HUES6 (cell line): ENCODE results near the gene CASTOR1.

ENCODE experiments used
- H3K27ac ChIP-seq: 2 replicates; pipeline ENCODE4 v1.7.0; 2013; ENCODE audit warnings: low read depth, mild to moderate bottlenecking, low read length, inconsistent platforms
- H3K27me3 ChIP-seq: 2 replicates; pipeline ENCODE4 v1.6.1; 2013; ENCODE audit warnings: low read length; ENCODE audit not compliant: control insufficient read depth, insufficient read depth
- H3K36me3 ChIP-seq: 2 replicates; pipeline ENCODE4 v1.6.1; 2013; ENCODE audit warnings: low read length; ENCODE audit not compliant: control insufficient read depth, insufficient read depth
- H3K4me1 ChIP-seq: 2 replicates; pipeline ENCODE4 v1.6.1; 2013; ENCODE audit warnings: low read length; ENCODE audit not compliant: control insufficient read depth, insufficient read depth
- H3K4me3 ChIP-seq: 2 replicates; pipeline ENCODE4 v1.5.1; 2013; ENCODE audit warnings: low read depth, low read length
- H3K9ac ChIP-seq: one replicate; pipeline ENCODE4 v1.6.1; 2013; ENCODE audit warnings: mild to moderate bottlenecking, low read length
- H3K9me3 ChIP-seq: 2 replicates; pipeline ENCODE4 v1.6.1; 2013; ENCODE audit warnings: low read depth, low read length; ENCODE audit not compliant: control insufficient read depth, insufficient read depth

CASTOR1 gene

DNA sequence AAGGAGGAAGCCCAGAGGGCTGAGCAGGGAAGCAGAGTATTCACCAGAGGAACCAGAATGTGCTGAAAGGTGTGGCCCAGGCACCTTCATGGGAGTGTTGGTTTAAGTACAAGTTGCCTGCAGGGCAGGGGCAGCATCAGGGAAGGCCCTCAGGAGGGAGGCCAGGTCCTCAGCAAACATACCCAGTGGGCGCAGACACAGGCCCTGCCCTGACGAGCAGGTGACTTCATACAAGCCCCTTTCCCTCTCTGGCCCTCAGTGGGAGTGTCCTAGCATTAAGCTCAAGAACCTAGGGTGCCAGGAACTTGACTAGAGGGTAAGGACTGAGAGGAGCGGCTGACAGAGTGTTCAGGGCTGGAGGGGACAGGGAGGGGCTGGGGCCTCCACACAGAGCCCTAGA lies 7.5 kb upstream of the CASTOR1 start:
- no peak overlapping the region for H3K9ac ChIP-seq
- no peaks in the 10 kb centered on the region for H3K4me1 ChIP-seq
- no peaks in the 10 kb centered on the region for H3K9me3 ChIP-seq
- H3K27ac ChIP-seq, result no peak overlapping the region
- no peaks in the 10 kb centered on the region for H3K27me3 ChIP-seq
- H3K4me3 ChIP-seq, result no peak overlapping the region
- H3K36me3 ChIP-seq, result peaks cover 12% of the 10 kb centered on the region

DNA sequence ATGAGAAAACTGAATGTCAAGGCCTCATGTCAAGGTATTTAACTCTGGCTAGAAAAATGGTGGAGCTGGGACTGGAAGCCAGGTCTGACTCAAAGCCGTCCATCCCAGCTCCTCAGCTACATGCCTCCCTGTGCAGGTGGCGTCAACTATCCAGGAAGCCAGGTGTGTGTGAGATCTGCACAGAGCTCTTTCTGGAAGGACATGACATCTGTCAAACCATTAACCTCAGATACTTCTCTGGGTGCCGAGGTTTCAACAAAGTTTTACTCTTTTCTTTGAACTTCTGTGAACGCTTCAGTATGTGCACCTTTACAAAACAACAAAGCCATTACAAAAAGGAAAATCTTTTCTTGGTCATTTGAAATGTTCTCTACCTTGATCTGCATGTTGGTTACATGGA lies 7.0 kb upstream of the CASTOR1 start:
- Histone ChIP-seq H3K9me3 (no peaks in the 10 kb centered on the region), H3K36me3 (peaks cover 12% of the 10 kb centered on the region), H3K27me3 (no peaks in the 10 kb centered on the region), H3K9ac (no peak overlapping the region), H3K4me1 (no peaks in the 10 kb centered on the region), H3K27ac (no peak overlapping the region), H3K4me3 (no peak overlapping the region)

DNA sequence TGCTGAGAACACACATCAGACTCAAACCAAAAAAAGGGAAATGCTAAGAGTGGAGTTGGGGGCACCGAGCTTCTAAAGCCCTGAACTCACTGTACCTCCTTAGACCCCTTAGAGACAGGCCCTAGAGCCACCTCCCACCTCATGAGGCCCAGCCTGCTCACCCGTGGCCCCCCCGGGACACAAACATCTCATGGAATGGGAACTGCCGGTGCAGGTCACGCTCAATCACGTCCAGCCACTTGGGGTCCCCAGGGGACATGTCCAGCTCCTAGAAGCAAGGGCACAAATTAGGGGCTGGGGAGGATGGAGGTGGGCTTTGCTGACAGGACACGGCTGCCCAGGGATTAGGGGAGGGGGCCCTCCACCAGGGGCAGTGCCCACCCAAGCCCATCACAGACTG lies 6.3 kb upstream of the CASTOR1 start:
- Histone ChIP-seq H3K9ac (no peak overlapping the region), H3K9me3 (no peaks in the 10 kb centered on the region), H3K27ac (no peak overlapping the region), H3K36me3 (peaks cover 12% of the 10 kb centered on the region), H3K4me1 (peaks cover 6% of the 10 kb centered on the region; the same call in 1 of the 2 replicates), H3K27me3 (no peaks in the 10 kb centered on the region), H3K4me3 (no peak overlapping the region)

DNA sequence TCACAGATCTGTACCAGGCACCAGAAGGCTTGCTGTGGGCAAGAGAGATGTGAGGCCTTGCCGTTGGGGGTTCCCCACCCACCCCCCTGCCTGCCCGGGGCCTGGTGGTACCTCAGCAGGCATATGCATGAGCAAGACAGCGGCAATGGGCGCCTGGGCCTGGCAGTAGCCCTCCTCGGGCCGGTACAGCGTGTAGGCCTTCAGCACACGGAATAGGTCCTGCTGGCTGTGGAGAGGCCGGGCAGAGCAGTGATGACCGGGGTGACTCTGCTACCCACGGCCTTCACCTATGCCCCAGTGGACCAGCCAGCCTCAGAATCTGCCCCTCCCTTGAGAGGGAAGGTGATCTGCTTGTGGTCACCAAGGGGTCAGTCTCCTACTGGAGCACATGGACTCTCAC lies 5.5 kb upstream of the CASTOR1 start:
- Histone ChIP-seq H3K9me3 (no peaks in the 10 kb centered on the region), H3K27me3 (no peaks in the 10 kb centered on the region), H3K4me1 (peaks cover 14% of the 10 kb centered on the region), H3K27ac (no peak overlapping the region), H3K36me3 (peaks cover 12% of the 10 kb centered on the region), H3K4me3 (no peak overlapping the region), H3K9ac (no peak overlapping the region)

DNA sequence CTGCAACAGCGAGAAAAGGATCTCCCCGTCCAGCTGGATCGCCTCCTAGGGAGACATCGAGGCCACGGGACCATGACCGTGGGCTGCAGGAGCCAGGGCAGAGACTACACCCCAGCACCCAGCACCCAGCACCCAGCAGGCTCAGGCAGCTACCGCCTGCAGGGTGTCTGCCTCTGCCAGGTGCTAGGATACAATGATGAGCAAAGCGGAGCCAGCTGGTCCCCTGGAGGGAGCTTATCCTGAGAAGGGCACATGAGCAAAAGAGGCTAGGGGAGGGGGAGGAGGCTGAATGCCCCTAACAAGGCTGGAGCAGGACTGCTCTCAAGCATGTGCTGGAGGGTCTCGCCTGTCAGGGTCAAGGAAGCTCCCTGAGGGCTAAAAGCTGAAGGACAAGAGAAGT lies 4.8 kb upstream of the CASTOR1 start:
- H3K9ac ChIP-seq, result no peak overlapping the region
- no peak overlapping the region for H3K4me3 ChIP-seq
- peaks cover 15% of the 10 kb centered on the region for H3K4me1 ChIP-seq
- peaks cover 12% of the 10 kb centered on the region for H3K36me3 ChIP-seq
- no peak overlapping the region for H3K27ac ChIP-seq
- no peaks in the 10 kb centered on the region for H3K27me3 ChIP-seq
- H3K9me3 ChIP-seq, result no peaks in the 10 kb centered on the region

DNA sequence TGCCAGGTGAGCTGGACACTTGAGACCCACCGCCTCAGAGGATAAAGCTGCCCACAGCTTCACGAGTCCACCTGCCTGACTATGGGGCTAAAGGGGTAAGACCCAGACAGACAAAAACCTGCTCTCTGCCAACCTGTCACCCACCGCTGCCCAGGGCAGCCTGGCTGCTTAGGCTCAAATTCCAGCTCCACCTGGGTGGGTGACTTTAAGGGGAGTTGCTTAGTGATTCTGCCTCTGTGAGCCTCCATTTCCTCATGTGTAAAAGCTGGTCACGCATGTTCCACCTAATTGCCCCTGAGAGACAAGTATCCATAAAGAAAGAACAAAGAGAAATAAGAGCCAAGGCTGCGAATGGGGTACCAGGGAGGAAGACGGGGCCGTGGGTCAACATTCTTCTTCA lies 3.7 kb upstream of the CASTOR1 start:
- H3K9ac ChIP-seq, result no peak overlapping the region
- no peak overlapping the region for H3K27ac ChIP-seq
- H3K36me3 ChIP-seq, result peaks cover 12% of the 10 kb centered on the region
- no peak overlapping the region for H3K4me3 ChIP-seq
- no peaks in the 10 kb centered on the region for H3K9me3 ChIP-seq
- H3K4me1 ChIP-seq, result peaks cover 15% of the 10 kb centered on the region
- H3K27me3 ChIP-seq, result no peaks in the 10 kb centered on the region

DNA sequence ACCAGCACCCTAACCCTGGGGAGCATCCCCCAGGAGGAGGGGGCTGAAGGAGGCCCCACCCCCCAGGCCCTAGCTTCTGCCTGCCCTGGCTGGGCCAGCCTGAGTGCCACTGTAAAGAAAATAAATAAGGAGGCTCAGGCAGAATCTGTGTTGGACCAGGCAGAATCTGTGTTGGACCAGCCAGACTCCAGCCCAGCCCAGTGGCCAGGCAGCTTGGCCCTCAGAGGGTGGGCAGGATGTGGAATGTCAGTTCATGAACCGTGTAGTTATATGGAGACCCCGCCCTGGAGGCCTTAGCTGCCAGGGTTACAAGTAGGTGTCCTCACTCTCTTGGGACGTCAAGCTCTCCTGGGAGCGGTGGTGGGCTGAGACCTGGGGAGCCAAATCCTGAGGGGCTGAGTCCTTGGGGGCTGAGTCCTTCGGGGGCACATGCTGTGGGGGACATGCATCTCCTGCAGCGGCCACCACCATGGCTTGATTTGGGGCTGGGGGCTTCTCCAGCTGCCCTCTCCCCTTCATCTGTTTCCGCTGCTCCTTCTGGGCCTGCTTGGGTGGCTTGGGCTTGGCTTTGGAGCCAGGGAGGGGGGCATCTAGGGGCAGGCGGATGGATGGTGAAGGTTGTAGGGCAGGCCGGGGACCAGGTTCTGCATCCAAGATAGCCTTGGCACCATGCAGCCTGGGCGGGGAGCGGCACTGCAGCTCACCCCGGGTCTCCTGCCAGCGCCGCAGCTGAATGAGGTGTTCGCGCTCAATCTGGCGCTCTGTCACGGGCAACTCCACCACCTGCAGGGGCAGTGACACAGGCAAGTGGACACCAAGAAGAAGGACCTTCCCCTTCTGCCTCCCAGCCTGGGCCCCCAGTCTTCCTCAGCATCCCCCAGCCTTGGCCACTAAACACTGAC lies 3.0 kb upstream of the CASTOR1 start:
- Histone ChIP-seq H3K27ac (no peak overlapping the region), H3K9me3 (no peaks in the 10 kb centered on the region)

DNA sequence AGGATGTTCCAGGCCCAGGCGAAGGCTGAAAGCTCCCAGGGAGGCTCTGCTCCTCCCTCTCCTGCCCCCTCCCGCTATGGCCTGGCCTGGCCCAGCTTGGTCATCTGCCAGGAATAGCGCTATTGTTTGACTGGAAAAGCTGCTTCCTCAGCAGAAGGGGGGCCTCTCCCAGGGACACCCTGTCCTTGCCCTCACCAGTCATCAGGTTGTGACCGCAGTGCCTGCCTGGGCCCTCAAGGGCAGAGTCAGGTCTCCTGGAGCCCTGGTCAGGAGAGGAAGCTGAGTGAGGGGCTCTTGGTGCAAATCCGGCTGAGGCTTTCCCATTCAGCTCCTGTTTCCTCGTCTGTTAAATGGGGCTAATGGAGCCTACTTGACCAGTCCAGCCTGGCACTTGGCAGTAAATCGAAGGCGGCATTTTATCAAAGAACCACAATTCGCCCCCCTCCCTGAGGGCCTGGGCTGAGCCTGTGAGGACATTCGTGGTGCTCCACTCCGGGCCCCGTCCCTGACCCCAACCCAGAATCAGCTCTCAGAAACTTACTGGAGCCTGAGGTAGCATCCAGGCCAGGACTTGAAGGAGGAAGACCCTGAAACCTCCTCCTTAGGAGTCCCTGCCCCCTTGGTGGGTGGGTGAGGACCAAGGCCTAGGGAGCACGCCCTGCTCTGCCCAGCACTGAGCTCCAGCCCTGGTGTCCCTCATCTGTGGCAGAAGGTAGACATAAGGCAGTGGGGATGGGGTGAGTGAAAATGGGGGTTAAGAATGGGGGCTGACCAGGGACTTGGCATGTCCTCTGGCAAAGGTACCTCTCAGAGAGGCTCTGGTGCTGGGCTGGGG lies 2.0 kb upstream of the CASTOR1 start:
- no peak overlapping the region for H3K4me3 ChIP-seq
- no peaks in the 10 kb centered on the region for H3K9me3 ChIP-seq
- no peaks in the 10 kb centered on the region for H3K27me3 ChIP-seq
- H3K27ac ChIP-seq, result no peak overlapping the region
- H3K4me1 ChIP-seq, result peaks cover 15% of the 10 kb centered on the region
- peaks cover 16% of the 10 kb centered on the region for H3K36me3 ChIP-seq
- H3K9ac ChIP-seq, result no peak overlapping the region

More for the DNA sequence above, 3.0 kb upstream of the CASTOR1 start:
- Histone ChIP-seq H3K27me3 (no peaks in the 10 kb centered on the region), H3K4me1 (peaks cover 15% of the 10 kb centered on the region), H3K4me3 (no peak overlapping the region), H3K9ac (no peak overlapping the region), H3K36me3 (peaks cover 12% of the 10 kb centered on the region)

DNA sequence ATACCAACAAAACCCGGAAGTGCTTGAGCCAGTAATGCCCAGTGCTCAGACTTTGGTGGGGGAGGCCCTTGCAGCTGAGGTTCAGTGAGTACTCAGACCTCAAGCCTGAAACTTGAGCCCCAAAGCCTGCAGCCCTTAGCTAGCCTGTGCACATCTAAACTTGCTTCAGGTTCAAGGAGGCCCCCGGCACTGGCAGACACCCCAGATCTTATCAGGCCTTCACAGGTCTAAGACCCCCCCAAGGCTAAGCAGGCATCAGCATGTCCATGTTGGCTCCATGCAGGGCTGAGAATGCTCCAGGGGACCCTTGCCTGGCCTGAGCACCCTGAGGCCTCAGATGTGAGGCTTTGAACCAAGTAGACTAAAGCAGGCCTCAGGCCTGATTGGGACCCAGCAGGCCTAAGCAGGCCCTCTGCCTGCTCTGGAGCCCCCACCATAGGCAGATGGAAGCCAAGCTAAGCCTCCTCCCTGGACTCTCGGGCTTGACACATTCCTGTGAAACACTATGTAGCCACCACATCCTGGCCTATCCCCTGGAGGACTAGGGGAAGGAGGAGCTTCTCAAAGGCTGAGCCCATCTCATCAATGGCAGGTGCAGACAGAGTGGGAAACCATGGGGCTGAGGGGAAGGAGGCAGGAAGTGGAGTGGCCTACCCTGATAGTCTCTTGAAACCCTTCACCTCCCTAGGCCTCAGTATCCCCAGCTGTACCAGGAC lies 1.2 kb upstream of the CASTOR1 start:
- no peak overlapping the region for H3K9ac ChIP-seq
- no peaks in the 10 kb centered on the region for H3K27me3 ChIP-seq
- H3K9me3 ChIP-seq, result no peaks in the 10 kb centered on the region
- H3K4me1 ChIP-seq, result peaks cover 15% of the 10 kb centered on the region
- H3K27ac ChIP-seq, result no peak overlapping the region
- H3K36me3 ChIP-seq, result peaks cover 16% of the 10 kb centered on the region
- H3K4me3 ChIP-seq, result peak overlapping the region; percentile 72

DNA sequence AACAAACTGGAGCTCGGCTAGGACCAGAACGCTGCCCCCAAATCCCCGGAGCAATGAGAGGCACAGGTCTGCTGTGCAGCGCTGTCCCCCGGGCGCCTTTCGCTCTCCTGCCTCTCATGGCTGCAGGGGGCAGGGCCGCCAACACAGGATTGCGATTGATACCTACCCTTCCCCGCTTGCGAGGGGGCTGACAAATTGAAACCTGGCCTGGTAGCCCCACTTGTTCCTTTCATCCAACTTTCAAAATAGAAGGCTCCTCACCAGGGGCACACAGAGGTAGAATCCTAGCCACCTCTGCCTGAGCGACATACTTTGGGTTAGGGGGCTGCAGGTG lies 642 bp upstream of the CASTOR1 start:
- H3K9ac ChIP-seq, result peak overlapping the region; percentile 56

More for the DNA sequence above, 642 bp upstream of the CASTOR1 start:
- Histone ChIP-seq H3K4me1 (peaks cover 15% of the 10 kb centered on the region), H3K4me3 (peak overlapping the region; percentile 72), H3K9me3 (no peaks in the 10 kb centered on the region), H3K27me3 (no peaks in the 10 kb centered on the region), H3K36me3 (peaks cover 15% of the 10 kb centered on the region), H3K27ac (no peak overlapping the region)
